SJCRH30 (cell line): ENCODE data around the gene DISC1. TPM values are rescaled to one million over a fixed set of nuclear protein-coding genes. Genes with fewer than 3 reads are reported as not detected.

Experiments used
- DNase-seq, 2 experiments: peaks; one replicate each; pipeline ENCODE4 v3.0.0-alpha.2; 2015 to 2020
- H3K27ac ChIP-seq: fragments of 250-450 bp; sonication (Bioruptor Pico); 2 replicates; pipeline ENCODE4 v1.5.1; 2020; ENCODE audit warnings: mild to moderate bottlenecking, moderate library complexity
- H3K27me3 ChIP-seq: fragments of 250-450 bp; sonication (Bioruptor Pico); 2 replicates; pipeline ENCODE4 v1.5.1; 2020; ENCODE audit warnings: mild to moderate bottlenecking, moderate library complexity
- H3K36me3 ChIP-seq: fragments of 250-450 bp; sonication (Bioruptor Pico); 2 replicates; pipeline ENCODE4 v1.5.1; 2020; ENCODE audit warnings: mild to moderate bottlenecking, moderate library complexity
- H3K4me1 ChIP-seq: fragments of 250-450 bp; sonication (Bioruptor Pico); 2 replicates; pipeline ENCODE4 v1.5.1; 2020; ENCODE audit warnings: mild to moderate bottlenecking, moderate library complexity
- H3K4me3 ChIP-seq: fragments of 250-450 bp; sonication (Bioruptor Pico); 2 replicates; pipeline ENCODE4 v1.5.1; 2020; ENCODE audit warnings: mild to moderate bottlenecking, moderate library complexity
- H3K9me3 ChIP-seq: fragments of 250-450 bp; sonication (Bioruptor Pico); replicated peaks from 2 replicates; pipeline ENCODE4 v1.5.1; 2020; ENCODE audit warnings: mild to moderate bottlenecking, moderate library complexity
- total RNA-seq: library from RNA; depleted of rRNA; stranded (reverse); fragments of >200 nt; shearing (Covaris generic); gene quantifications from 2 replicates; pipeline ENCODE4 v1.2.3, GENCODE V29; 2014

Gene DISC1
- total RNA-seq, 1 experiment from 2014 or later, result 5.3 TPM

- H3K27ac ChIP-seq, result no peak overlapping the region
- H3K4me3 ChIP-seq, result no peak overlapping the region
- peaks cover 13% of the 10 kb centered on the region for H3K4me1 ChIP-seq
- no peaks in the 10 kb centered on the region for H3K27me3 ChIP-seq
- DNase-seq, result no peak
- H3K36me3 ChIP-seq, result no peaks in the 10 kb centered on the region
- no peaks in the 10 kb centered on the region for H3K9me3 ChIP-seq
These were observed 388.4 kb downstream of the DISC1 start for GRCh38 chr1:232014941-232015340.

GRCh38 chr1:232016616-232017015 is 390.0 kb downstream of the DISC1 start:
- Histone ChIP-seq H3K27me3 (no peaks in the 10 kb centered on the region), H3K27ac (no peak overlapping the region), H3K36me3 (no peaks in the 10 kb centered on the region), H3K4me3 (no peak overlapping the region), H3K4me1 (peaks cover 13% of the 10 kb centered on the region), H3K9me3 (no peaks in the 10 kb centered on the region)
- no peak for DNase-seq

- no peaks in the 10 kb centered on the region for H3K36me3 ChIP-seq
- no peaks in the 10 kb centered on the region for H3K9me3 ChIP-seq
- H3K27me3 ChIP-seq, result no peaks in the 10 kb centered on the region
- no peak overlapping the region for H3K27ac ChIP-seq
- H3K4me1 ChIP-seq, result peaks cover 13% of the 10 kb centered on the region
- no peak overlapping the region for H3K4me3 ChIP-seq
- DNase-seq, result no peak
These were observed 390.5 kb downstream of the DISC1 start for GRCh38 chr1:232017057-232017456.

- Histone ChIP-seq H3K36me3 (no peaks in the 10 kb centered on the region), H3K4me1 (peaks cover 13% of the 10 kb centered on the region), H3K27me3 (no peaks in the 10 kb centered on the region), H3K9me3 (no peaks in the 10 kb centered on the region), H3K27ac (no peak overlapping the region), H3K4me3 (no peak overlapping the region)
- no peak for DNase-seq
These were observed 391.2 kb downstream of the DISC1 start for GRCh38 chr1:232017759-232018158.

- H3K36me3 ChIP-seq, result no peaks in the 10 kb centered on the region
- DNase-seq, result no peak
- H3K4me1 ChIP-seq, result peaks cover 13% of the 10 kb centered on the region
- no peaks in the 10 kb centered on the region for H3K27me3 ChIP-seq
- H3K4me3 ChIP-seq, result no peak overlapping the region
- no peaks in the 10 kb centered on the region for H3K9me3 ChIP-seq
- H3K27ac ChIP-seq, result no peak overlapping the region
These were observed 391.8 kb downstream of the DISC1 start for GRCh38 chr1:232018231-232019025.

GRCh38 chr1:232019026-232019340 is 392.4 kb downstream of the DISC1 start:
- Histone ChIP-seq H3K9me3 (no peaks in the 10 kb centered on the region), H3K27ac (no peak overlapping the region)

GRCh38 chr1:232020352-232020751 is 393.8 kb downstream of the DISC1 start:
- DNase-seq, result no peak
- no peaks in the 10 kb centered on the region for H3K9me3 ChIP-seq
- peaks cover 13% of the 10 kb centered on the region for H3K4me1 ChIP-seq
- H3K27ac ChIP-seq, result no peak overlapping the region
- H3K4me3 ChIP-seq, result no peak overlapping the region
- H3K27me3 ChIP-seq, result no peaks in the 10 kb centered on the region
- H3K36me3 ChIP-seq, result no peaks in the 10 kb centered on the region

More at GRCh38 chr1:232019026-232019340, 392.4 kb downstream of the DISC1 start:
- no peak overlapping the region for H3K4me3 ChIP-seq
- no peaks in the 10 kb centered on the region for H3K36me3 ChIP-seq
- no peaks in the 10 kb centered on the region for H3K27me3 ChIP-seq
- H3K4me1 ChIP-seq, result peaks cover 13% of the 10 kb centered on the region
- DNase-seq, result no peak

GRCh38 chr1:232029315-232029714 is 402.7 kb downstream of the DISC1 start:
- H3K9me3 ChIP-seq, result no peaks in the 10 kb centered on the region
- no peak overlapping the region for H3K27ac ChIP-seq
- H3K27me3 ChIP-seq, result no peaks in the 10 kb centered on the region
- no peak overlapping the region for H3K4me3 ChIP-seq
- H3K36me3 ChIP-seq, result no peaks in the 10 kb centered on the region
- no peak for DNase-seq
- H3K4me1 ChIP-seq, result peaks cover 7% of the 10 kb centered on the region; the same call in 1 of the 2 replicates

GRCh38 chr1:232031156-232031555 is 404.6 kb downstream of the DISC1 start:
- Histone ChIP-seq H3K9me3 (no peaks in the 10 kb centered on the region), H3K4me3 (no peak overlapping the region), H3K27ac (no peak overlapping the region), H3K36me3 (no peaks in the 10 kb centered on the region), H3K27me3 (no peaks in the 10 kb centered on the region), H3K4me1 (peaks cover 7% of the 10 kb centered on the region; the same call in 1 of the 2 replicates)
- DNase-seq, result no peak

- Histone ChIP-seq H3K4me1 (peaks cover 7% of the 10 kb centered on the region; the same call in 1 of the 2 replicates), H3K4me3 (no peak overlapping the region), H3K9me3 (no peaks in the 10 kb centered on the region), H3K36me3 (no peaks in the 10 kb centered on the region), H3K27ac (no peak overlapping the region), H3K27me3 (no peaks in the 10 kb centered on the region)
- peak; percentile 38 to 57 for DNase-seq
These were observed 406.7 kb downstream of the DISC1 start for GRCh38 chr1:232033285-232033684.

- Histone ChIP-seq H3K4me3 (no peak overlapping the region), H3K27me3 (no peaks in the 10 kb centered on the region), H3K4me1 (peaks cover 11% of the 10 kb centered on the region; the same call in 1 of the 2 replicates), H3K9me3 (no peaks in the 10 kb centered on the region), H3K36me3 (no peaks in the 10 kb centered on the region), H3K27ac (no peak overlapping the region)
- no peak for DNase-seq
These were observed 408.0 kb downstream of the DISC1 start for GRCh38 chr1:232034556-232034955.

- H3K4me3 ChIP-seq, result no peak overlapping the region
- no peaks in the 10 kb centered on the region for H3K9me3 ChIP-seq
- no peak overlapping the region for H3K27ac ChIP-seq
- H3K36me3 ChIP-seq, result no peaks in the 10 kb centered on the region
- H3K27me3 ChIP-seq, result no peaks in the 10 kb centered on the region
- peaks cover 11% of the 10 kb centered on the region; the same call in 1 of the 2 replicates for H3K4me1 ChIP-seq
- DNase-seq, result no peak
These were observed 409.8 kb downstream of the DISC1 start for GRCh38 chr1:232036181-232036933.

- no peaks in the 10 kb centered on the region for H3K36me3 ChIP-seq
- no peaks in the 10 kb centered on the region for H3K27me3 ChIP-seq
- no peak overlapping the region for H3K4me3 ChIP-seq
- peaks cover 10% of the 10 kb centered on the region; the same call in 1 of the 2 replicates for H3K4me1 ChIP-seq
- H3K9me3 ChIP-seq, result no peaks in the 10 kb centered on the region
- no peak overlapping the region for H3K27ac ChIP-seq
- DNase-seq, result no peak
These were observed 411.3 kb downstream of the DISC1 start for GRCh38 chr1:232037774-232038388.

GRCh38 chr1:232038706-232039677 is 412.4 kb downstream of the DISC1 start:
- DNase-seq, result peak in 1 of 2 experiments; percentile 33
- Histone ChIP-seq H3K9me3 (no peaks in the 10 kb centered on the region), H3K27me3 (no peaks in the 10 kb centered on the region), H3K36me3 (no peaks in the 10 kb centered on the region), H3K4me3 (no peak overlapping the region), H3K27ac (no peak overlapping the region), H3K4me1 (peaks cover 4% of the 10 kb centered on the region; the same call in 1 of the 2 replicates)
